ENCODE results near the gene SCGB3A2. TPM values are rescaled to one million over a fixed set of nuclear protein-coding genes. Genes with fewer than 3 reads are reported as not detected.

The SCGB3A2 gene
- polyA plus RNA-seq, 1 of the 3 experiments (the other 2 are of a cell fraction) = not detected

- ChIA-PET POLR2A (no interaction called here), CTCF (interaction anchor here (0.6 to 3.3 kb wide), 3 partner anchors 105 to 209 kb away, joined by 3 to 25 read pairs (median 3); no protein-coding TSS in a partner anchor)
- H3K4me1 ChIP-seq (ENCODE audit: control insufficient read depth in 1 of 2, insufficient read depth in 2 of 2, low read depth in 1 of 2, low read length in 1 of 2) = no peaks in the 10 kb centered on the region; a peak in 1 of 4 replicates
- H3K27me3 ChIP-seq (ENCODE audit: insufficient read depth) = no peaks in the 10 kb centered on the region
- H3K79me2 ChIP-seq (ENCODE audit: insufficient read depth) = no peaks in the 10 kb centered on the region
- H3K9me2 ChIP-seq = no peaks in the 10 kb centered on the region
- no peak for DNase-seq
- H3K36me3 ChIP-seq (replicated peaks in 1 of 2; ENCODE audit: control insufficient read depth in 1 of 2, insufficient read depth in 2 of 2, low read length in 1 of 2) = no peaks in the 10 kb centered on the region
- no peaks in the 10 kb centered on the region for H3K9me3 ChIP-seq
- no peaks in the 10 kb centered on the region for H3F3A ChIP-seq (replicated peaks; ENCODE audit: insufficient read depth)
- no peak overlapping the region for H2AFZ ChIP-seq (ENCODE audit: low read depth)
- no peak overlapping the region for H3K4me3 ChIP-seq (ENCODE audit: low read depth in 2 of 2, low read length in 1 of 2)
- H4K20me1 ChIP-seq (ENCODE audit: insufficient read depth) = no peaks in the 10 kb centered on the region
- TF ChIP-seq RCOR1 (IDR thresholded peaks at IDR 0.05; ENCODE audit: low read length) = no peak
- TF ChIP-seq, protein P1, sequence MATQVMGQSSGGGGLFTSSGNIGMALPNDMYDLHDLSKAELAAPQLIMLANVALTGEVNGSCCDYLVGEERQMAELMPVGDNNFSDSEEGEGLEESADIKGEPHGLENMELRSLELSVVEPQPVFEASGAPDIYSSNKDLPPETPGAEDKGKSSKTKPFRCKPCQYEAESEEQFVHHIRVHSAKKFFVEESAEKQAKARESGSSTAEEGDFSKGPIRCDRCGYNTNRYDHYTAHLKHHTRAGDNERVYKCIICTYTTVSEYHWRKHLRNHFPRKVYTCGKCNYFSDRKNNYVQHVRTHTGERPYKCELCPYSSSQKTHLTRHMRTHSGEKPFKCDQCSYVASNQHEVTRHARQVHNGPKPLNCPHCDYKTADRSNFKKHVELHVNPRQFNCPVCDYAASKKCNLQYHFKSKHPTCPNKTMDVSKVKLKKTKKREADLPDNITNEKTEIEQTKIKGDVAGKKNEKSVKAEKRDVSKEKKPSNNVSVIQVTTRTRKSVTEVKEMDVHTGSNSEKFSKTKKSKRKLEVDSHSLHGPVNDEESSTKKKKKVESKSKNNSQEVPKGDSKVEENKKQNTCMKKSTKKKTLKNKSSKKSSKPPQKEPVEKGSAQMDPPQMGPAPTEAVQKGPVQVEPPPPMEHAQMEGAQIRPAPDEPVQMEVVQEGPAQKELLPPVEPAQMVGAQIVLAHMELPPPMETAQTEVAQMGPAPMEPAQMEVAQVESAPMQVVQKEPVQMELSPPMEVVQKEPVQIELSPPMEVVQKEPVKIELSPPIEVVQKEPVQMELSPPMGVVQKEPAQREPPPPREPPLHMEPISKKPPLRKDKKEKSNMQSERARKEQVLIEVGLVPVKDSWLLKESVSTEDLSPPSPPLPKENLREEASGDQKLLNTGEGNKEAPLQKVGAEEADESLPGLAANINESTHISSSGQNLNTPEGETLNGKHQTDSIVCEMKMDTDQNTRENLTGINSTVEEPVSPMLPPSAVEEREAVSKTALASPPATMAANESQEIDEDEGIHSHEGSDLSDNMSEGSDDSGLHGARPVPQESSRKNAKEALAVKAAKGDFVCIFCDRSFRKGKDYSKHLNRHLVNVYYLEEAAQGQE (IDR thresholded peaks at IDR 0.05; ENCODE audit: low read depth, low read length) = no peak
- no peak for TF ChIP-seq GATA2 (CRISPR knock-in tag; IDR thresholded peaks at IDR 0.05)
- TF ChIP-seq FOXJ3 (CRISPR knock-in tag; IDR thresholded peaks at IDR 0.05) = no peak
- no peak for TF ChIP-seq JUND (IDR thresholded peaks at IDR 0.05)
- no peak for TF ChIP-seq RXRA (IDR thresholded peaks at IDR 0.05; ENCODE audit: borderline replicate concordance, low read depth)
- no peak for TF ChIP-seq TAF1 (IDR thresholded peaks at IDR 0.05; ENCODE audit: borderline replicate concordance, low read depth, low read length)
- no peak for TF ChIP-seq PBX3 (IDR thresholded peaks at IDR 0.05)
- no peak for TF ChIP-seq RAD21 (IDR thresholded peaks at IDR 0.05; ENCODE audit: low read length)
- no peak for TF ChIP-seq USF1 (IDR thresholded peaks at IDR 0.05; ENCODE audit: borderline replicate concordance, low read depth)
- no peak overlapping the region for H3K4me2 ChIP-seq
- no peak overlapping the region for H3K9ac ChIP-seq
- no peak overlapping the region for H3K27ac ChIP-seq (ENCODE audit: low read depth in 2 of 2, low read length in 1 of 2)
These were observed 48.5 kb upstream of the SCGB3A2 start for GRCh38 chr5:147830035-147830434.

- POLR2A ChIA-PET = no interaction called here
- TF ChIP-seq FOXJ3 (CRISPR knock-in tag; IDR thresholded peaks at IDR 0.05) (no peak), USF2 (IDR thresholded peaks at IDR 0.05; ENCODE audit: borderline replicate concordance, low read depth, low read length) (no peak)
- no peaks in the 10 kb centered on the region; a peak in 1 of 4 replicates for H3K4me1 ChIP-seq (ENCODE audit: control insufficient read depth in 1 of 2, insufficient read depth in 2 of 2, low read depth in 1 of 2, low read length in 1 of 2)
- H3K9me3 ChIP-seq = no peaks in the 10 kb centered on the region
- H3K4me2 ChIP-seq = no peak within 1 kb of the TSS
- no peaks in the 10 kb centered on the region for H3K79me2 ChIP-seq (ENCODE audit: insufficient read depth)
- CTCF ChIA-PET = interaction anchor here (2.5 to 4.1 kb wide), 2 partner anchors 8 to 204 kb away, joined by 8 to 35 read pairs; no protein-coding TSS in a partner anchor
- no peaks in the 10 kb centered on the region for H4K20me1 ChIP-seq (ENCODE audit: insufficient read depth)
- no peak within 1 kb of the TSS for H3K9ac ChIP-seq
- no peak within 1 kb of the TSS for H2AFZ ChIP-seq (ENCODE audit: low read depth)
- no peak within 1 kb of the TSS for H3K27ac ChIP-seq (ENCODE audit: low read depth in 2 of 2, low read length in 1 of 2)
- no peak for DNase-seq
- 90% methylated on average over 3 of the region's 3 CpGs for WGBS (ENCODE audit: low lambda C conversion rate)
- no peaks in the 10 kb centered on the region for H3K9me2 ChIP-seq
- no peaks in the 10 kb centered on the region for H3F3A ChIP-seq (replicated peaks; ENCODE audit: insufficient read depth)
- H3K27me3 ChIP-seq (ENCODE audit: insufficient read depth) = no peaks in the 10 kb centered on the region
- H3K4me3 ChIP-seq (ENCODE audit: low read depth in 2 of 2, low read length in 1 of 2) = no peak within 1 kb of the TSS
- H3K36me3 ChIP-seq (replicated peaks in 1 of 2; ENCODE audit: control insufficient read depth in 1 of 2, insufficient read depth in 2 of 2, low read length in 1 of 2) = no peaks in the 10 kb centered on the region
These were observed 47.0 kb upstream of the SCGB3A2 start, which contains the start of gene SPINK1 for GRCh38 chr5:147831465-147831864. Gene SPINK1, minus strand, starts transcription at chr5:147831671. Its CDS starts 94 bp downstream, at chr5:147831577.

All from SK-N-SH (cell line).